Activated T-helper 2 cell treated with anti-CD3 and anti-CD28 coated beads, Interferon-gamma antibody, Interleukin-2, Interleukin-4, amounts not matched to agents 10 μg/mL and 5 μg/mL and 100 μg/mL, durations not matched to agents 14 hours and 24 hours and 36 hours (primary cell): ENCODE measurements around the gene CHMP3. TPM values are rescaled to one million over a fixed set of nuclear protein-coding genes. Genes with fewer than 3 reads are reported as not detected.
"Not testable (repeated sequence)": the region's sequence is repeated elsewhere in the genome, so short reads cannot be mapped to it uniquely, and the experiment has no call there.

Experiments used
- DNase-seq: peaks from one replicate; pipeline ENCODE4 v3.0.0; 2021; ENCODE audit warnings: low spot score
- H3K27ac Mint-ChIP-seq: one replicate; pipeline ENCODE4 v1.8.0; 2021; ENCODE audit warnings: mixed read lengths
- H3K27me3 Mint-ChIP-seq: one replicate; pipeline ENCODE4 v1.8.0; 2021; ENCODE audit warnings: low read depth, mixed read lengths
- H3K36me3 Mint-ChIP-seq: one replicate; pipeline ENCODE4 v1.8.0; 2021; ENCODE audit warnings: low read depth, mixed read lengths
- H3K4me1 Mint-ChIP-seq: one replicate; pipeline ENCODE4 v1.8.0; 2021; ENCODE audit warnings: low read depth, mixed read lengths
- H3K4me3 Mint-ChIP-seq: one replicate; pipeline ENCODE4 v1.8.0; 2021; ENCODE audit warnings: low read depth, mild to moderate bottlenecking, moderate library complexity, mixed read lengths
- H3K9me3 Mint-ChIP-seq: one replicate; pipeline ENCODE4 v1.8.0; 2021; ENCODE audit warnings: mixed read lengths
- intact Hi-C: fragments of 100-400 bp; cut with micrococcal nuclease; formaldehyde crosslinking; loops from one replicate; pipeline ENCODE4 v1.15.1; 2023
- total RNA-seq: library from RNA; stranded (reverse); gene quantifications from 2 replicates; pipeline ENCODE4 v1.2.3, GENCODE V29; 2022

Gene CHMP3
- total RNA-seq, 1 donor from 2014 or later, result 31.4 TPM

- Mint-ChIP-seq H3K4me3 (no peak overlapping the region), H3K36me3 (no peaks in the 10 kb centered on the region), H3K27me3 (no peaks in the 10 kb centered on the region), H3K27ac (no peak overlapping the region), H3K4me1 (peaks cover 5% of the 10 kb centered on the region), H3K9me3 (no peaks in the 10 kb centered on the region)
- intact Hi-C loops, result no loop called here
- DNase-seq, result no peak
Observed at GRCh38 chr2:86570059-86570458, 6.8 kb upstream of the CHMP3 start.

GRCh38 chr2:86566821-86567190 lies 3.6 kb upstream of the CHMP3 start:
- H3K27me3 Mint-ChIP-seq, result no peaks in the 10 kb centered on the region
- no peak for DNase-seq
- H3K4me3 Mint-ChIP-seq, result no peak overlapping the region
- intact Hi-C loops, result loop anchor here (10.0 kb wide), 1 partner anchor 372 kb away; the partner anchor contains the start of genes IMMT and MRPL35
- peaks cover 9% of the 10 kb centered on the region for H3K9me3 Mint-ChIP-seq
- peaks cover 10% of the 10 kb centered on the region for H3K36me3 Mint-ChIP-seq
- H3K4me1 Mint-ChIP-seq, result peaks cover 14% of the 10 kb centered on the region
- no peak overlapping the region for H3K27ac Mint-ChIP-seq

DNA sequence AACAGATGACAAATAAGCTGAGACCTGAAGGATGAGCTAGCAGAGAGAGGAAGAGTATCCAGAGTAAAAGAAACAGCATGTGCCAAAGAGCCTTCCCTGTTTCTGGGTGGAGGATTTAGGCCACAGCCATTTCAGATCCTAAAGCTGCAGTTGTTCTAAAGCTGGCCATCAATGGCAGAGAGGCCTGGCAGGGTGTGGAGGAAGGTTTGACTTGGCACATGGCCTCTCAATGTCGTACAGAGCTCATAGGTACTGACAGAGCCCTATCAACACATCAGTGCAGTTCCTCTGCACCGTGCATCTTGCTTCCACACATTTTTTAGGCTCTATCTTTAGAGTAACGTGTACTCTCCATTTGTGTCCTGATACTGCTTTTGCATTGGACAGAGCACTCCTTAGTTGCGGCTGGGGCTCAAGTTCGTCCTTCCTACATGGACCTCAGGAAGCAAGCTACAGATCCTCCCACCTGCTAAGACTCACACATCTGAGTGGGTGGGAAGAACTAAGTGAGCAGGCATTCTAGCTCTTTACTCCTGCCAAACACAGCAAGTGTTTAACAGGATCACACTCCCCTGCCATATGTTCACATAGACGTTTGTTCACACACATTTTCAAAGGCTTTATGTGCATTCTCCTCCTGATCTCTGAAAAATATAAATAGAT lies 3.0 kb upstream of the CHMP3 start:
- no peaks in the 10 kb centered on the region for H3K27me3 Mint-ChIP-seq
- H3K4me3 Mint-ChIP-seq, result no peak overlapping the region
- H3K4me1 Mint-ChIP-seq, result peaks cover 19% of the 10 kb centered on the region
- peaks cover 9% of the 10 kb centered on the region for H3K9me3 Mint-ChIP-seq
- no peak for DNase-seq
- intact Hi-C loops, result loop anchor here (10.0 kb wide), 1 partner anchor 371 kb away; the partner anchor contains the start of genes IMMT and MRPL35
- no peak overlapping the region for H3K27ac Mint-ChIP-seq
- H3K36me3 Mint-ChIP-seq, result peaks cover 15% of the 10 kb centered on the region

GRCh38 chr2:86563650-86564061 lies 413 bp upstream of the CHMP3 start:
- H3K4me3 Mint-ChIP-seq, result peak overlapping the region; percentile 90
- H3K27me3 Mint-ChIP-seq, result no peaks in the 10 kb centered on the region
- peaks cover 32% of the 10 kb centered on the region for H3K36me3 Mint-ChIP-seq
- intact Hi-C loops, result loop anchor here (1.0 to 10.0 kb wide), 4 partner anchors 21 to 369 kb away; partner anchors contain the start of genes IMMT, KDM3A, MRPL35 and RNF103
- peaks cover 32% of the 10 kb centered on the region for H3K4me1 Mint-ChIP-seq
- peak overlapping the region; percentile 98 for H3K27ac Mint-ChIP-seq
- DNase-seq, result no peak
- peaks cover 9% of the 10 kb centered on the region for H3K9me3 Mint-ChIP-seq

GRCh38 chr2:86562485-86562921 lies 740 bp downstream of the CHMP3 start:
- Mint-ChIP-seq H3K4me1 (peaks cover 37% of the 10 kb centered on the region), H3K27me3 (no peaks in the 10 kb centered on the region), H3K4me3 (peak overlapping the region; percentile 90), H3K36me3 (peaks cover 37% of the 10 kb centered on the region), H3K27ac (peak overlapping the region; percentile 98), H3K9me3 (peaks cover 9% of the 10 kb centered on the region)
- no peak for DNase-seq
- intact Hi-C loops, result loop anchor here (2.0 to 10.0 kb wide), 3 partner anchors 60 to 368 kb away; partner anchors contain the start of genes IMMT, KDM3A, MRPL35 and RNF103

DNA sequence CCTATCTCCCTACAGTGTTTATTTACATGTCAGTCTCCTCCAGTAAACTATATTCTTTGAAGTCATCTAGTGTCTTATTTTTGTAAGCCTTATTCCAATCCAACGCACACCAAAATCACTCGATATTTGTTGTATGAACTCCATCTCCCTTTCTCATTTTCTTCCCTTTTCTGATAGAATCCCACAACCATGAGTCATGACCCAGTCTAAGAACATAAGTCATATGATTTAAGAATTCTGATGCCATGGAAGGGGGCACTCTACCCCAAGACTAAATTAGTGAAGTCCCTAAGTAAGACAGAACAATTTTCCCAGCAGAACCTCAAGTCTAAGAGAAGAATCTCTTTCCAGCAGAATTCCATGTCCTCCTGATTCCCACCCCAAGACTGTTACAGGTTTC lies 5.4 kb downstream of the CHMP3 start:
- intact Hi-C loops, result no loop called here
- Mint-ChIP-seq H3K27ac (no peak overlapping the region), H3K9me3 (no peaks in the 10 kb centered on the region), H3K4me1 (peaks cover 29% of the 10 kb centered on the region), H3K36me3 (peaks cover 38% of the 10 kb centered on the region), H3K27me3 (no peaks in the 10 kb centered on the region), H3K4me3 (no peak overlapping the region)
- DNase-seq, result no peak

GRCh38 chr2:86556508-86556907 lies 6.7 kb downstream of the CHMP3 start:
- peaks cover 30% of the 10 kb centered on the region for H3K4me1 Mint-ChIP-seq
- DNase-seq, result no peak
- no peak overlapping the region for H3K27ac Mint-ChIP-seq
- intact Hi-C loops, result no loop called here
- H3K27me3 Mint-ChIP-seq, result no peaks in the 10 kb centered on the region
- peaks cover 45% of the 10 kb centered on the region for H3K36me3 Mint-ChIP-seq
- peaks cover 8% of the 10 kb centered on the region for H3K9me3 Mint-ChIP-seq
- no peak overlapping the region for H3K4me3 Mint-ChIP-seq

GRCh38 chr2:86552889-86553288 lies 10.4 kb downstream of the CHMP3 start:
- peaks cover 45% of the 10 kb centered on the region for H3K36me3 Mint-ChIP-seq
- peaks cover 9% of the 10 kb centered on the region for H3K4me1 Mint-ChIP-seq
- H3K27ac Mint-ChIP-seq, result peak overlapping the region; percentile 18
- peaks cover 13% of the 10 kb centered on the region for H3K9me3 Mint-ChIP-seq
- H3K4me3 Mint-ChIP-seq, result no peak overlapping the region
- intact Hi-C loops, result no loop called here
- no peaks in the 10 kb centered on the region for H3K27me3 Mint-ChIP-seq
- no peak for DNase-seq

GRCh38 chr2:86549963-86550725 lies 13.1 kb downstream of the CHMP3 start:
- Mint-ChIP-seq H3K36me3 (peaks cover 66% of the 10 kb centered on the region), H3K9me3 (peaks cover 28% of the 10 kb centered on the region)
- H3K4me1 Mint-ChIP-seq, H3K27me3 Mint-ChIP-seq, H3K27ac Mint-ChIP-seq, H3K4me3 Mint-ChIP-seq, intact Hi-C loops, DNase-seq: not testable (repeated sequence)

DNA sequence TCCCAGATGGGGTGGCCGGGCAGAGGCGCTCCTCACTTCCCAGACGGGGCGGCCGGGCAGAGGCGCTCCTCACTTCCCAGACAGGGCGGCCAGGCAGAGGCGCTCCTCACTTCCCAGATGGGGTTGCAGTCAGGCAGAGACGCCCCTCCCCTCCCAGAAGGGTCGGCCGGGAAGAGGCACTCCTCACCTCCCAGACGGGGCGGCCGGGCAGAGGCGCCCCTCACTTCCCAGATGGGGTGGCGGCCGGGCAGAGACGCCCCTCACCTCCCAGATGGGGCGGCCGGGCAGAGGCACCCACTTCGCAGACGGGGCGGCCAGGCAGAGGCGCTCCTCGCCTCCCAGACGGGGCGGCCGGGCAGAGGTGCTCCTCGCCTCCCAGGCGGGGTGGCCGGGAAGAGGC lies 13.8 kb downstream of the CHMP3 start:
- Mint-ChIP-seq H3K36me3 (peaks cover 69% of the 10 kb centered on the region), H3K9me3 (peaks cover 28% of the 10 kb centered on the region)
- H3K27me3 Mint-ChIP-seq, intact Hi-C loops, H3K4me3 Mint-ChIP-seq, DNase-seq, H3K27ac Mint-ChIP-seq, H3K4me1 Mint-ChIP-seq: not testable (repeated sequence)

DNA sequence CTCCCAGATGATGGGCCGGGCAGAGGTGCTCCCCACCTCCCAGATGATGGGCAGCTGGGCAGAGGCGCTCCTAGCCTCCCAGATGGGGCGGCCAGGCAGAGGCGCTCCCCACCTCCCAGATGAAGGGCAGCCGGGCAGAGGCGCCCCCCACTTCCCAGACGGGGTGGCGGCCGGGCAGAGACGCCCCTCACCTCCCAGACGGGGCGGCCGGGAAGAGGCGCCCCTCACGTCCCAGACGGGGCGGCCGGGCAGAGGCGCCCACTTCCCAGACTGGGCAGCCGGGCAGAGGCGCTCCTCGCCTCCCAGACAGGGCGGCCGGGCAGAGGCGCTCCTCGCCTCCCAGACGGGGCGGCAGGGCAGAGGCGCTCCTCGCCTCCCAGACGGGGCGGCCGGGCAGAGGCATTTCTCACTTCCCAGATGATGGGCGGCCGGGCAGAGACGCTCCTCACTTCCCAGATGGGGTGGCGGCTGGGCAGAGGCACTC lies 14.3 kb downstream of the CHMP3 start:
- H3K27me3 Mint-ChIP-seq, intact Hi-C loops, DNase-seq, H3K4me1 Mint-ChIP-seq, H3K4me3 Mint-ChIP-seq, H3K27ac Mint-ChIP-seq: not testable (repeated sequence)
- peaks cover 33% of the 10 kb centered on the region for H3K9me3 Mint-ChIP-seq
- H3K36me3 Mint-ChIP-seq, result peaks cover 74% of the 10 kb centered on the region

DNA sequence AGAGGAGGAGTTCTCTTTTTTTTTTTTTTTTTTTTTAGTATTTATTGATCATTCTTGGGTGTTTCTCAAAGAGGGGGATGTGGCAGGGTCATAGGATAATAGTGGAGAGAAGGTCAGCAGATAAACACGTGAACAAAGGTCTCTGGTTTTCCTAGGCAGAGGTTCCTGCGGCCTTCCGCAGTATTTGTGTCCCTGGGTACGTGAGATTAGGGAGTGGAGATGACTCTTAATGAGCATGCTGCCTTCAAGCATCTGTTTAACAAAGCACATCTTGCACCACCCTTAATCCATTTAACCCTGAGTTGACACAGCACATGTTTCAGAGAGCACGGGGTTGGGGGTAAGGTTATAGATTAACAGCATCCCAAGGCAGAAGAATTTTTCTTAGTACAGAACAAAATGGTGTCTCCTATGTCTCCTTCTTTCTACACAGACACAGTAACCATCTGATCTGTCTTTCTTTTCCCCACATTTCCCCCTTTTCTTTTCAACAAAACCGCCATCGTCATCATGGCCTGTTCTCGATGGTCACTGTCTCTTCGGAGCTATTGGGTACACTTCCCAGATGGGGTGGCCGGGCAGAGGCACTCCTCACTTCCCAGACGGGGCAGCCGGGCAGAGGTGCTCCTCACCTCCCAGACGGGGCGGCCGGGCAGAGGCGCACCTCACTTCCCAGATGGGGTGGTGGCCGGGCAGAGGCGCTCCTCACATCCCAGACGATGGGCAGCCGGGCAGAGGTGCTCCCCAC lies 14.9 kb downstream of the CHMP3 start:
- DNase-seq, H3K27ac Mint-ChIP-seq, H3K4me1 Mint-ChIP-seq, H3K27me3 Mint-ChIP-seq, H3K4me3 Mint-ChIP-seq, intact Hi-C loops: not testable (repeated sequence)
- Mint-ChIP-seq H3K36me3 (peaks cover 77% of the 10 kb centered on the region), H3K9me3 (peaks cover 39% of the 10 kb centered on the region)
